K562 (cell line): ENCODE results near the gene PSMA2. TPM values are rescaled to one million over a fixed set of nuclear protein-coding genes. Genes with fewer than 3 reads are reported as not detected.

ENCODE experiments used
- AFF4 ChIP-seq: sonication (generic); formaldehyde crosslinking; IDR thresholded peaks from 2 replicates; pipeline ENCODE4 v1.8.0; 2023; ENCODE audit warnings: mild to moderate bottlenecking, missing genetic modification reagents
- CREB1 ChIP-seq, 2 experiments: sonication (generic) in 1 of 2; formaldehyde crosslinking in 1 of 2; IDR thresholded peaks; 2 replicates each; pipeline versions ENCODE4 v1.6.1 to v1.8.0; 2012 to 2022; ENCODE audit warnings: inconsistent platforms in 1 of 2, mild to moderate bottlenecking in 1 of 2, missing genetic modification reagents in 1 of 2, moderate library complexity in 1 of 2
- CTCF ChIP-seq, 3 experiments: IDR thresholded peaks in 2 of 3; conservative IDR thresholded peaks in 1 of 3; 2 replicates each; pipeline ENCODE4 v1.5.1; 2011 to 2012; ENCODE audit warnings: low read length in 3 of 3, mild to moderate bottlenecking in 3 of 3, control low read depth in 2 of 3, improper control_type of control experiment in 1 of 3, inconsistent platforms in 1 of 3, low read depth in 1 of 3, mixed read lengths in 1 of 3, moderate library complexity in 1 of 3; ENCODE audit not compliant: insufficient read depth in 2 of 3
- DLX4 ChIP-seq: fragments of 250-450 bp; sonication (Bioruptor Pico); IDR thresholded peaks from 2 replicates; pipeline ENCODE4 v1.6.1; 2021; ENCODE audit warnings: mild to moderate bottlenecking
- JUND ChIP-seq, 2 experiments: IDR thresholded peaks; 2 replicates in 1 of 2; 3 replicates in 1 of 2; pipeline ENCODE4 v1.6.1; 2011; ENCODE audit warnings: borderline replicate concordance in 2 of 2, low read depth in 2 of 2, low read length in 2 of 2, improper control_type of control experiment in 1 of 2, missing biosample characterization in 1 of 2, missing genetic modification characterization in 1 of 2, missing genetic modification reagents in 1 of 2
- KHSRP ChIP-seq: fragments of 450-650 bp; IDR thresholded peaks from 2 replicates; pipeline ENCODE4 v1.6.1; 2017
- KLF13 ChIP-seq: fragments of 450-650 bp; IDR thresholded peaks from 2 replicates; pipeline ENCODE4 v1.6.1; 2016; ENCODE audit warnings: missing genetic modification characterization, low read depth, mild to moderate bottlenecking, missing compliant biosample characterization, moderate library complexity, borderline replicate concordance
- KLF16 ChIP-seq: IDR thresholded peaks from 2 replicates; pipeline ENCODE4 v1.6.1; 2016; ENCODE audit warnings: antibody characterized with exemption
- PCBP1 ChIP-seq: fragments of 200-400 bp; formaldehyde crosslinking; IDR thresholded peaks from 2 replicates; pipeline ENCODE4 v1.6.1; 2018; ENCODE audit warnings: mild to moderate bottlenecking, low read depth, low read length; ENCODE audit not compliant: poor library complexity, severe bottlenecking
- POLR2H ChIP-seq: IDR thresholded peaks from 2 replicates; pipeline ENCODE4 v1.6.1; 2016; ENCODE audit warnings: missing genetic modification characterization, low read depth, mild to moderate bottlenecking, control low read depth, missing compliant biosample characterization, moderate library complexity
- RAD21 ChIP-seq, 2 experiments: fragments of 250-450 bp in 1 of 2; fragments of 450-650 bp in 1 of 2; sonication (Bioruptor Pico) in 1 of 2; formaldehyde crosslinking in 1 of 2; IDR thresholded peaks in 1 of 2; conservative IDR thresholded peaks in 1 of 2; 2 replicates each; pipeline versions ENCODE4 v1.4.0 to v1.8.0; 2020 to 2022; ENCODE audit warnings: mild to moderate bottlenecking in 2 of 2, moderate library complexity in 1 of 2
- SMARCA4 ChIP-seq: fragments of 450-650 bp; IDR thresholded peaks from 2 replicates; pipeline ENCODE4 v1.6.1; 2016
- SNRNP70 ChIP-seq: fragments of 200-400 bp; formaldehyde crosslinking; optimal IDR thresholded peaks from 2 replicates; pipeline ENCODE3; 2017; ENCODE audit warnings: low read depth, low read length
- SRSF1 ChIP-seq: fragments of 200-400 bp; formaldehyde crosslinking; IDR thresholded peaks from 2 replicates; pipeline ENCODE4 v1.6.1; 2017; ENCODE audit warnings: mild to moderate bottlenecking, low read depth, low read length, moderate library complexity
- TFAM ChIP-seq: fragments of 250-450 bp; sonication (Bioruptor Pico); conservative IDR thresholded peaks from 2 replicates; pipeline ENCODE4 v1.5.0; 2021; ENCODE audit warnings: mild to moderate bottlenecking, moderate library complexity
- ZNF146 ChIP-seq: IDR thresholded peaks from one replicate; pipeline ENCODE4 v1.6.1; 2018; ENCODE audit warnings: missing compliant biosample characterization; ENCODE audit not compliant: unreplicated experiment
- ZNF277 ChIP-seq: fragments of 250-450 bp; sonication (Bioruptor Pico); IDR thresholded peaks from 2 replicates; pipeline ENCODE4 v1.8.0; 2022; ENCODE audit warnings: inconsistent platforms, mild to moderate bottlenecking, moderate library complexity, borderline replicate concordance
- ZNF561 ChIP-seq: fragments of 450-650 bp; formaldehyde crosslinking; conservative IDR thresholded peaks from 2 replicates; pipeline ENCODE4 v1.4.0; 2020; ENCODE audit warnings: mild to moderate bottlenecking, moderate library complexity
- ZNF780A ChIP-seq: fragments of 250-450 bp; sonication (Bioruptor Pico); IDR thresholded peaks from 2 replicates; pipeline ENCODE4 v1.5.0; 2021; ENCODE audit warnings: mild to moderate bottlenecking
- polyA plus RNA-seq, 8 experiments: library from polyadenylated mRNA; depleted of rRNA in 4 of 8; stranded (reverse) in 5 of 8; unstranded in 3 of 8; fragments of >200 nt; fragmentation: Nextera tagmentation in 2 of 8; fragmentation: Illumina TruSeq in 1 of 8; extraction: Ambion mirVana in 2 of 8; extraction: Trizol in 1 of 8; gene quantifications; 2 replicates each; pipeline versions ENCODE4 v1.2.1 to v1.2.3, GENCODE V29; 2011 to 2014; ENCODE audit warnings: inconsistent platforms in 1 of 8, missing spikeins in 1 of 8
- total RNA-seq, 7 experiments: library from RNA; depleted of rRNA in 6 of 7; stranded (reverse); fragments of >200 nt in 6 of 7; fragmentation: Illumina TruSeq in 2 of 7; extraction: Trizol in 2 of 7; gene quantifications; 2 replicates each; pipeline versions ENCODE4 v1.2.1 to v1.2.3, GENCODE V29; 2011 to 2021; ENCODE audit warnings: low replicate concordance in 1 of 7

PSMA2 gene
- total and polyA plus RNA-seq, 9 of the 15 experiments (the other 6 are each of a cell fraction or from before 2014, with no cell fraction given): 91.7 to 1,070 (median 213) TPM

GRCh38 chr7:42876182-42877068, 55.5 kb downstream of the PSMA2 start (continued):
- TF ChIP-seq AFF4 (CRISPR knock-in tag) (no peak), ZNF146 (CRISPR knock-in tag) (no peak), SNRNP70 (no peak), CREB1 (IDR thresholded peaks at IDR 0.05) (no peak), CREB1 (CRISPR knock-in tag; IDR thresholded peaks at IDR 0.05) (no peak), KLF13 (tag) (no peak), KLF16 (0 out of 2 replicates have a peak, but pooled peaks have one; percentile 29), SMARCA4 (no peak), POLR2H (tag) (no peak), SRSF1 (no peak), TFAM (CRISPR knock-in tag) (no peak), CTCF (IDR thresholded peaks at IDR 0.05 in 2 of 3, conservative IDR thresholded peaks at IDR 0.05 in 1 of 3; ENCODE audit: insufficient read depth in 2 of 3, low read depth in 1 of 3, low read length in 3 of 3) (peak; percentile 72 to 84 (median 74)), ZNF277 (CRISPR knock-in tag) (no peak), ZNF780A (no peak), KHSRP (no peak), DLX4 (no peak), ZNF561 (CRISPR knock-in tag) (no peak), RAD21 (CRISPR knock-in tag; conservative IDR thresholded peaks at IDR 0.05 in 1 of 2, IDR thresholded peaks at IDR 0.05 in 1 of 2) (peak in 1 of 2 experiments; percentile 70; a peak in 3 of 4 replicates), PCBP1 (no peak), JUND (IDR thresholded peaks at IDR 0.05; ENCODE audit: borderline replicate concordance, low read depth, low read length) (no peak), JUND (tag; IDR thresholded peaks at IDR 0.05; ENCODE audit: borderline replicate concordance, low read depth, low read length) (no peak)
